ENCODE measurements around the gene KIF18A. TPM values are rescaled to one million over a fixed set of nuclear protein-coding genes. Genes with fewer than 3 reads are reported as not detected.
"Not testable (repeated sequence)": the region's sequence is repeated elsewhere in the genome, so short reads cannot be mapped to it uniquely, and the experiment has no call there.

The KIF18A gene
- polyA plus RNA-seq, 1 donor = 3.2 TPM

- no peak for DNase-seq
Measured at GRCh38 chr11:28106353-28107043, 1.5 kb downstream of the KIF18A start.

GRCh38 chr11:28105869-28106268, 2.1 kb downstream of the KIF18A start:
- no peak for DNase-seq

GRCh38 chr11:28104984-28105383, 3.0 kb downstream of the KIF18A start:
- no peak for DNase-seq

GRCh38 chr11:28104425-28104824, 3.5 kb downstream of the KIF18A start:
- no peak for DNase-seq

- not testable (repeated sequence) for DNase-seq
Measured at GRCh38 chr11:28102300-28102699, 5.7 kb downstream of the KIF18A start.

- no peak for DNase-seq
Measured at GRCh38 chr11:28100665-28101064, 7.3 kb downstream of the KIF18A start.

GRCh38 chr11:28099715-28100114, 8.2 kb downstream of the KIF18A start:
- DNase-seq = no peak

- no peak for DNase-seq
Measured at GRCh38 chr11:28098257-28098656, 9.7 kb downstream of the KIF18A start.

- DNase-seq = no peak
Measured at GRCh38 chr11:28092786-28093185, 15.2 kb downstream of the KIF18A start.

GRCh38 chr11:28090052-28090749, 17.8 kb downstream of the KIF18A start:
- DNase-seq = no peak

- no peak for DNase-seq
Measured at GRCh38 chr11:28089378-28089777, 18.6 kb downstream of the KIF18A start.

- not testable (repeated sequence) for DNase-seq
Measured at GRCh38 chr11:28087693-28088092, 20.3 kb downstream of the KIF18A start.

- DNase-seq = not testable (repeated sequence)
Measured at GRCh38 chr11:28087192-28087591, 20.8 kb downstream of the KIF18A start.

- no peak for DNase-seq
Measured at GRCh38 chr11:28086569-28086968, 21.4 kb downstream of the KIF18A start.

- DNase-seq = no peak
Measured at GRCh38 chr11:28083118-28083517, 24.8 kb downstream of the KIF18A start.

GRCh38 chr11:28077521-28077920, 30.4 kb downstream of the KIF18A start:
- DNase-seq = no peak

- DNase-seq = no peak
Measured at GRCh38 chr11:28072321-28072720, 35.6 kb downstream of the KIF18A start.

- DNase-seq = no peak
Measured at GRCh38 chr11:28071305-28071704, 36.7 kb downstream of the KIF18A start.

- DNase-seq = no peak
Measured at GRCh38 chr11:28058333-28058732, 49.6 kb downstream of the KIF18A start.

- no peak for DNase-seq
Measured at GRCh38 chr11:28054821-28055220, 53.1 kb downstream of the KIF18A start.

GRCh38 chr11:28049338-28050216, 58.4 kb downstream of the KIF18A start:
- no peak for DNase-seq

GRCh38 chr11:28048812-28049211, 59.1 kb downstream of the KIF18A start:
- no peak for DNase-seq

Measured in hindlimb muscle (tissue), 1 donor.